HCT116 (cell line): ENCODE measurements around the gene SRGAP2B. TPM values are rescaled to one million over a fixed set of nuclear protein-coding genes. Genes with fewer than 3 reads are reported as not detected.
"Not testable (repeated sequence)": the region's sequence is repeated elsewhere in the genome, so short reads cannot be mapped to it uniquely, and the experiment has no call there.

ENCODE experiments used
- ATAC-seq: fragments of 200-7000 bp; cut with Tn5 transposase; 2 replicates; pipeline ENCODE4 v1.9.1; 2020; ENCODE audit warnings: mild to moderate bottlenecking, moderate library complexity
- BruUV-seq: library from RNA; stranded (reverse); fragments of 400-500 nt; replicated peaks from 2 replicates; lab custom pipeline; 2021; lab: Mats Ljungman, UMichigan
- CTCF ChIA-PET: fragments of 300-600 bp; sonication (Branson Sonifier 250); formaldehyde crosslinking; loops from one replicate; lab custom pipeline; 2021; ENCODE audit warnings: antibody characterized with exemption; lab: Charles Lee
- POLR2A ChIA-PET: fragments of 300-600, 350-600 bp; sonication (Branson Sonifier 250); formaldehyde crosslinking; loops from one replicate; lab custom pipeline; 2021; ENCODE audit warnings: antibody characterized with exemption; lab: Charles Lee
- RAD21 ChIA-PET, 2 experiments: fragments of 300-600 bp; sonication (Branson Sonifier 250); formaldehyde crosslinking; loops; one replicate each; lab custom pipeline; 2023; ENCODE audit warnings: low total read pairs in 2 of 2; ENCODE audit not compliant: uncharacterized antibody in 2 of 2, unreplicated experiment in 2 of 2, low non-redundant PET in 1 of 2; lab: Charles Lee
- DNase-seq: peaks from one replicate; pipeline ENCODE4 v3.0.0-alpha.2; 2010; ENCODE audit warnings: low read depth, low spot score
- H2AFZ ChIP-seq: fragments of 200-600 bp; shearing (Covaris generic), sonication (generic); 2 replicates; pipeline ENCODE4 v1.6.1; 2017; ENCODE audit warnings: low read depth, mixed run types, mixed read lengths, antibody characterized with exemption, low read length; ENCODE audit not compliant: poor library complexity, severe bottlenecking
- H3K27ac ChIP-seq: 2 replicates; pipeline ENCODE4 v1.5.1; 2012; ENCODE audit warnings: low read depth, low read length
- H3K27me3 ChIP-seq: fragments of 200-600 bp; sonication (generic); 2 replicates; pipeline ENCODE4 v1.6.1; 2016; ENCODE audit warnings: mixed run types, low read length, mixed read lengths; ENCODE audit not compliant: insufficient read depth
- H3K36me3 ChIP-seq, 2 experiments: fragments of 200-500 bp in 1 of 2; fragments of 200-600 bp in 1 of 2; sonication (Bioruptor generic) in 1 of 2; sonication (generic) in 1 of 2; 2 replicates each; pipeline versions ENCODE4 v1.5.1 to v1.6.1; 2014 to 2016; ENCODE audit warnings: low read length in 2 of 2, inconsistent platforms in 1 of 2, mixed read lengths in 1 of 2, mixed run types in 1 of 2; ENCODE audit not compliant: insufficient read depth in 2 of 2, control insufficient read depth in 1 of 2
- H3K4me1 ChIP-seq, 2 experiments: fragments of 200-600 bp in 1 of 2; sonication (generic) in 1 of 2; 2 replicates each; pipeline versions ENCODE4 v1.5.1 to v1.6.1; 2012 to 2017; ENCODE audit warnings: low read length in 2 of 2, inconsistent platforms in 1 of 2, mild to moderate bottlenecking in 1 of 2, mixed read lengths in 1 of 2, mixed run types in 1 of 2, moderate library complexity in 1 of 2; ENCODE audit not compliant: insufficient read depth in 2 of 2, control insufficient read depth in 1 of 2
- H3K4me2 ChIP-seq: fragments of 200-600 bp; sonication (generic); 2 replicates; pipeline ENCODE4 v1.6.1; 2017; ENCODE audit warnings: mixed run types, low read length, mixed read lengths
- H3K4me3 ChIP-seq, 2 experiments: fragments of 200-600 bp in 1 of 2; sonication (generic) in 1 of 2; replicated peaks in 1 of 2; 2 replicates each; pipeline ENCODE4 v1.5.1; 2011 to 2016; ENCODE audit warnings: low read length in 2 of 2, control low read depth in 1 of 2, low read depth in 1 of 2, mild to moderate bottlenecking in 1 of 2, mixed read lengths in 1 of 2, mixed run types in 1 of 2
- H3K79me2 ChIP-seq: fragments of 200-600 bp; sonication (generic); 2 replicates; pipeline ENCODE4 v1.6.1; 2017; ENCODE audit warnings: mild to moderate bottlenecking, mixed run types, low read length, moderate library complexity, mixed read lengths; ENCODE audit not compliant: insufficient read depth
- H3K9ac ChIP-seq: fragments of 200-600 bp; sonication (generic); 2 replicates; pipeline ENCODE4 v1.6.1; 2016; ENCODE audit warnings: low read length, mixed read lengths
- H3K9me2 ChIP-seq: fragments of 200-600 bp; sonication (generic), shearing (Covaris generic); 2 replicates; pipeline ENCODE4 v1.6.1; 2017; ENCODE audit warnings: mixed run types, mild to moderate bottlenecking, moderate library complexity; ENCODE audit not compliant: insufficient read depth
- H3K9me3 ChIP-seq, 2 experiments: fragments of 200-500 bp in 1 of 2; fragments of 200-600 bp in 1 of 2; sonication (Bioruptor generic) in 1 of 2; sonication (generic) in 1 of 2; 2 replicates each; pipeline ENCODE4 v1.6.1; 2014 to 2017; ENCODE audit warnings: low read length in 2 of 2, mixed read lengths in 2 of 2, inconsistent platforms in 1 of 2, low read depth in 1 of 2, mild to moderate bottlenecking in 1 of 2, mixed run types in 1 of 2, moderate library complexity in 1 of 2; ENCODE audit not compliant: control insufficient read depth in 1 of 2, insufficient read depth in 1 of 2
- H4K20me1 ChIP-seq: fragments of 200-600 bp; sonication (generic), shearing (Covaris generic); 2 replicates; pipeline ENCODE4 v1.6.1; 2017; ENCODE audit warnings: mixed run types, mild to moderate bottlenecking, moderate library complexity; ENCODE audit not compliant: insufficient read depth
- intact Hi-C: fragments of 100-400 bp; cut with micrococcal nuclease; formaldehyde crosslinking; loops from 2 replicates; pipeline ENCODE4 v1.10.0; 2022
- total RNA-seq: library from RNA; stranded (reverse); gene quantifications from one replicate; pipeline ENCODE4 v1.2.1, GENCODE V29; 2021; ENCODE audit not compliant: unreplicated experiment

SRGAP2B gene
- total RNA-seq, 1 experiment from 2014 or later, result 31.2 TPM

GRCh38 chr1:145128697-145129469 is 33.8 kb upstream of the SRGAP2B start:
- H3K4me2 ChIP-seq, H3K27me3 ChIP-seq, H3K9me2 ChIP-seq, intact Hi-C loops, DNase-seq, CTCF ChIA-PET, H3K79me2 ChIP-seq, H3K9ac ChIP-seq, H3K27ac ChIP-seq, POLR2A ChIA-PET, H4K20me1 ChIP-seq, H3K4me3 ChIP-seq, BruUV-seq, H3K9me3 ChIP-seq, H2AFZ ChIP-seq, RAD21 ChIA-PET, H3K36me3 ChIP-seq, H3K4me1 ChIP-seq: not testable (repeated sequence)
- peak; percentile 44; the same call in 1 of the 2 replicates for ATAC-seq

- H3K9me3 ChIP-seq, ATAC-seq, POLR2A ChIA-PET, H3K9me2 ChIP-seq, intact Hi-C loops, H3K36me3 ChIP-seq, H3K4me3 ChIP-seq, H3K27me3 ChIP-seq, BruUV-seq, H4K20me1 ChIP-seq, CTCF ChIA-PET, H3K27ac ChIP-seq, DNase-seq, H2AFZ ChIP-seq, RAD21 ChIA-PET, H3K9ac ChIP-seq, H3K4me2 ChIP-seq, H3K4me1 ChIP-seq, H3K79me2 ChIP-seq: not testable (repeated sequence)
These were observed 32.0 kb upstream of the SRGAP2B start for GRCh38 chr1:145127144-145127543.

GRCh38 chr1:145125112-145125511 is 30.0 kb upstream of the SRGAP2B start:
- CTCF ChIA-PET, H3K4me3 ChIP-seq, H3K4me1 ChIP-seq, RAD21 ChIA-PET, H3K9me3 ChIP-seq, H3K27ac ChIP-seq, H4K20me1 ChIP-seq, H2AFZ ChIP-seq, H3K27me3 ChIP-seq, H3K9me2 ChIP-seq, BruUV-seq, H3K36me3 ChIP-seq, POLR2A ChIA-PET, H3K9ac ChIP-seq, intact Hi-C loops, ATAC-seq, H3K79me2 ChIP-seq, H3K4me2 ChIP-seq, DNase-seq: not testable (repeated sequence)

GRCh38 chr1:145123992-145124641 is 29.0 kb upstream of the SRGAP2B start:
- intact Hi-C loops, H4K20me1 ChIP-seq, DNase-seq, H3K4me1 ChIP-seq, H3K27ac ChIP-seq, H3K9me2 ChIP-seq, H2AFZ ChIP-seq, H3K9ac ChIP-seq, H3K4me2 ChIP-seq, POLR2A ChIA-PET, H3K36me3 ChIP-seq, CTCF ChIA-PET, BruUV-seq, H3K9me3 ChIP-seq, RAD21 ChIA-PET, H3K27me3 ChIP-seq, H3K79me2 ChIP-seq, H3K4me3 ChIP-seq: not testable (repeated sequence)
- peak; percentile 72 for ATAC-seq
